GM18502 (cell line): ENCODE data around the gene NHSL1.

Experiments used
- ATAC-seq: cut with Tn5 transposase; IDR thresholded peaks from one replicate; pipeline ENCODE4 v1.9.1; 2021; ENCODE audit warnings: mild to moderate bottlenecking; ENCODE audit not compliant: unreplicated experiment, poor library complexity

NHSL1 gene

DNA sequence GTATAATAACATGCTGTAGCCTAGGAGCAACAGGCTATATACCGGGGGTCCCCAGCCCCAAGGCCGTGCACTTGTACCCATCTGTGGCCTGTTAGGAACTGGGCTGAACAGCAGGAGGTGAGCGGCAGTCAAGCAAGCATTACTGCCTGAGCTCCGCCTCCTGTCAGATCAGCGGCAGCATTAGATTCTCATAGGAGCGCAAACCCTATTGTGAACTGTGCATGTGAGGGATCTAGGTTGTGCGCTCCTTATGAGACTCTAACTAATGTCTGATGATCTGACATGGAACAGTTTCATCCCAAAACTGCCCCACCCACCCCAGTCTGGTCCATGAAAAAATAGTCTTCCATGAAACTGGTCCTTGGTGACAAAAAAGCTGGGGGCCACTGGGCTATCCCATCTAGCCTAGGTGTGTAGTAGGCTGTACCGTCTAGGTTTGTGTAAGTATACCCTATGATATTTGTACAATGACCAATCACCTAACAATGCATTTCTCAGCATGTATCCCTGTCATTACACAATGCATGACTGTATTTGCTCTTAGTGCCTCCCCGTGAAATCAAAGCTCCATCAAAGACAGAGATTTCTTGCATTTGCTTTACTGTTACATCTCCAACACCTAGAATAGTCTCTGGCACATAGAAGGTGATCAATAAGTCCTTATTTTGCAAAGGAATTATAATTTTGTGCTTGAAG lies 30.8 kb downstream of the NHSL1 start:
- no peak for ATAC-seq

DNA sequence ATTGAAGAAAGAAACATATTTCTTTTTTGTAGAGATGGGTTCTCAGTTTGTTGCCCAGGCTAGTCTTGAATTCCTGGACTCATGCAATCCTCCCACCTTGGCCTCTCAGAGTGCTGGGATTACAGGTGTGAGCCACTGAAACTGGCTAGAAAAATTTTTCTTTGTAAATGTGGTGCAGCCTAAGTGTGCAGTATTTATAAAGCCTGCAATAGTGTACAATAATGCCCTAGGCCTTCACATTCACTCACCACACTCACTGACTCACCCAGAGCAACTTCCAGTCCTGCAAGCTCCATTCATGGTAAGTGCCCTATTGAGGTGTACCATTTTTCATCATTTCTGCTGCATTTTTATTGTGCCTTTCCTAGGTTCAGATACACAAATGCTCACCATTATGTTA lies 31.4 kb downstream of the NHSL1 start:
- ATAC-seq = no peak

DNA sequence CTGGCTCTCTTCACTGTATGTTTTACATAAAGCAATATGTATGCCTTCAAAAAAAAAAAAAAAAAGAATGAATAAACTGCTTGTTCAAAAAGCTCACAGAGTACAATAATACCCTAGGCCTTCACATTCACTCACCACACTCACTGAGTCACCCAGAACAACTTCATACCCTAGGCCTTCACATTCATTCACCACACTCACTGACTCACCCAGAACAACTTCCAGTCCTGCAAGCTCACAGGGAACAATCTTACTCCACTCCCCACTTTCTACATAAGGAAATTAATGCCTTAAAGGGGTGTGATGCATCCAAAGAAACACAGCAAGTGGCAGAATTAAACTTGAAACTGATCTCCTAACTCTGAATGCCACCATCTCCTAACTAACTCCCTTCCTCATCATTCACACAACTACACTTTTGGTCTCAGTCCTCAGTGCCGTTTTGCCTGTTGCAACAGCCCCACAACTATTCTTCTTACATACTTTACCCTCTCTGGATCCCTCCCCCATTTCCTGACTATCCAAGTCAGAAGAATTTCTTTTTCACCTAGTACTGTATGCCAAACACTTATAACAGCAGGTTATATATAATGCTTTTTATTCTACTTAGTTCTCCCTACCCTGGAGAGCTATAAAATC lies 34.2 kb downstream of the NHSL1 start:
- ATAC-seq = no peak

DNA sequence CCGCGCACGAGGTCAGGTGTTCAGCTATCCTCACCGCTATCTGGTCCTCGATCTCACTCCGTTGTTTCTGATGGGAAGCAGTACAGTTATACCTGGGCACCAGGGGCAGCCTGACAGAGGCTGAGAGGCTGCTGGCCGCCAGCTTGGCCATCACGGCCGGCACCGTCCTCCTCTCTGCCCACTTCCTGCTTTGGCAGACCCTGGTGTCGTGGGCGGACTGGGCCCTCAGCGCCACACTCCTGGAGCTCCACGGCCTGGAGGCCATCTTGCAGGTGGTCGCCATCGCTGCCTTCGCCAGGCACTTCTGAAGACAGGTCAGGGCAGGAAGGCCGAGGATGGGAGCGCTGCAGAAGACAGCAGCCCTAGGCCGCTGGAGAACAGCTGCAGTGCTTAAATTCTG lies 35.2 kb downstream of the NHSL1 start:
- no peak for ATAC-seq

DNA sequence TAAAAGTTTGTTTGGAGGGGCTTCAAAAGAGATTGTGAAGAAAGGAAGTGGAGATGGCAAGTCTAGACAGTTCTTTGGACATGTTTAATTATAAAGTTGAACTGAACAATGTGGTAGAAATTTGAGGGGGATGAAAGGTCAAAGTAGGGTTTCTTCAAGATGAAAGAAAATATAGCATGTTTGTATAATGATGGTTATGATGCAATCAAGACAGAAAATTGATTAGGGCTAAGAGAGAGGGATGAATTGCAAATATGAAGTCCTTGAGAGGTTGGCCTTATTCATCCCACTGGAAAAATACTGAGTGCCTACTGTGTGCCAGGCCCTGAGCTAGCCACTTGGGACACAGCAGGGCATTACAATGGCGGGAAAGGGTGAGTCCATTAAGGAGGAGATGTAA lies 37.6 kb downstream of the NHSL1 start:
- no peak for ATAC-seq

DNA sequence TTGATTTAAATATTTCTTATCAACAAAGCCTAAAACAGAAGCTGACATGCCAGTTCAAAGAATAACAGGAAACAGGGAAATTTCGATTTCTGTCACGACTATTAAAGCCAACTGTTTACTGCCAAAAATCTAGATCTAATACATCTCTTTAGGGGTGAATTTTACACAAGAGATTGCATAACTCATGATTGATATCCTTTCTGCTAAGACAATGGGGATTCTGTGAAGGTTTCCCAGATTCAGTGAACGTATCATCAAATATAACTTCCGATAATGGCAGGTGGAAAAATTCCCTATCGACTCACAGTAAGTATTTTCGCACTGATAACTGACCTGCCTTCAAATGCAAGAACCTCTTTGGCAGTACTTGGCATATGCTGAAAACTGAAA lies 42.9 kb downstream of the NHSL1 start:
- no peak for ATAC-seq

DNA sequence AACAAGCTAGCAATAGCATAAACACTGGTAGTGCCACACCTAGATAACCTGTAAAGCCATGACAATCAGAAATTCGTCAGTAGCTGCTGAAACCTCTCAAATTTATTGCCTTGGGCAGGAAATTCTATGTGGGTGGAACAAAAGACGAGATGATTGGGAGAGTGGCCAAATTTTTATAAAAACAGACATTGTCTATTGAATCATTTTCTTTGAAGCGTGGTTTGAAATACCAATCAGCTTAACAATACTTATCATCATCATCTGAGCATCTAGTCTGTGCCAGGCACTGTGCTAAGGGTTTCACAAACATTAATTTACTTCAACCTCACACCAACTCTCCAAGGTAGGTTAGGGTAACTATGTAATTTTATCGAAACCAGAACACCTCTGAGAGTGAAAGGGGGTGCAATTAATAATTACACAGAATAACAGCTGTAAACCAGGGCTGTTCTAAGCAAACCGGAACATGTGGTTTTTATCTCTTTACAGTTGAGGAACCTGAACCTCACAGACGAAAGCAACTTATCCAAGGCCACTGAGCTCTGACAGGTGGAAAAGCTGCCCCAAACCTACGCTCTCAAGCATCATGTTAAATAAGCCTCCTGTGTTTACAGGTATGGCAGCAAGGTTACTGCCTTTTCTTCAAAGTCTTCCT lies 43.4 kb downstream of the NHSL1 start:
- peak; percentile 89 for ATAC-seq

DNA sequence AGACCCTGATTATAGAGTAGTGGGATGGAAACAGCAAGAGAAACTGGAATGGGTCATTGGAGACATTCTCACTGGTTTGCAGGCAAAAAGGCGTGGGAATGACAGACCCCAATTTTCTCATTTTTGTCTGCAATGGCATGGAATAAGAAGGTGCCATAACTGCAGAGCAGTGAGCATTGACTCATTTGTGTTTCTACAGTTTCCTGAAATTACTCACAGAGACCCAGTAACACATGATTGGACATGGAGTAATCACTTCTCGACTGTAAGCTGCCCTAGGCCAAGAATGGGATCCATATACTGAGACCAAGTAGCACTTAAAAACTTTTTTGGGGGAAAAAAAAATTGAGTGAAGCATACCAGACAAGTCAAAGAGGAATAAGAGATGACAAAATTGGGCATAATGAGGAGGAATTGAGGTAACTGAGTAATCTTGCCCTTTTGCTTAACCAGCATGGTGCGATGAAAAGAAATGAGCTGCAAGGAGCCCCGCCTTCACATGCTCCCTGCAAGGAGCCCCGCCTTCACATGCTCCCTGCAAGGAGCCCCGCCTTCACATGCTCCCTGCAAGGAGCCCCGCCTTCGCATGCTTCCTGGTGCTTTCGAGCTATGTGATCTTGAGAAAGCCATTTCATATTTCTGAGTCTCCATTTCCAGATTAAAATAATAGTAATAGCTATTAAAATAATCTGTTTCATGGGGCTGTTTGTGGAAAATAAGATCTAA lies 44.1 kb downstream of the NHSL1 start:
- ATAC-seq = peak; percentile 67

DNA sequence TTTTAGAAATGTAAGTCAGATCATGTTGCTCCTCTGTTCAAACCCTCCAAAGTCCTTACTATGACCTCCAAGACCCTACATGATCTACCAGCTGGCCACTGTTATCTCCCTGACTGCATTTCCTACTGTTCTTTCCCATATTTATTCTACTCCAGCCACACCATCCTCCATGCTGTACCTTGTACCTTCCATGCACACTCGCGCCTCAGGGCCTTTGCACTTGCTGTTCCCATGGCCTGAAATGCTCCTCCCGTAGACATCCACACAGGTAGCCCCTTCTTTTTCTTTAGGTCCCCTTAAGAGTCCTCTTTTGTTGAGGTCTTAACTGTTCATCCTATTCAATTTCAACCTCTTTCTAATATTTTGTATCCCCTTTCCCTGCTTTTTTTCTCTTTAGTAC lies 48.3 kb downstream of the NHSL1 start:
- ATAC-seq = no peak

DNA sequence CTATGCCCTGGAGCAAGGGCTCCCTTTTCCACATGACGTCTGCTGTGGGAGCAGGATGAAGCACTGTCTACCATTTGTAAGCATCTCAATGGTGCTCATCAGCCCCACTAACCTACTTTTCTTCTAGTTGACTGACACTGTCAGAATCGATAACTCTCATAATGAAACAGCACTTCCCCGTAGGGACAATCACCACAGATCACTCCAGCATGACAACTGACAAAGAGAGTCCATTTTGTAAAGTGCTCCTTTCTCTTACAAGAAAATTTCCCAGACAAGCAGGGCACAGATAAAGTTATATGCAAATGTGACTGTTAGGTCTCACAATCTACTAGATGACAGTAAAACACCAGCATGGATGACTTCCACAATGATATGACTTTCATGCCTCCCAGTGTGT lies 48.8 kb downstream of the NHSL1 start:
- peak; percentile 70 for ATAC-seq

DNA sequence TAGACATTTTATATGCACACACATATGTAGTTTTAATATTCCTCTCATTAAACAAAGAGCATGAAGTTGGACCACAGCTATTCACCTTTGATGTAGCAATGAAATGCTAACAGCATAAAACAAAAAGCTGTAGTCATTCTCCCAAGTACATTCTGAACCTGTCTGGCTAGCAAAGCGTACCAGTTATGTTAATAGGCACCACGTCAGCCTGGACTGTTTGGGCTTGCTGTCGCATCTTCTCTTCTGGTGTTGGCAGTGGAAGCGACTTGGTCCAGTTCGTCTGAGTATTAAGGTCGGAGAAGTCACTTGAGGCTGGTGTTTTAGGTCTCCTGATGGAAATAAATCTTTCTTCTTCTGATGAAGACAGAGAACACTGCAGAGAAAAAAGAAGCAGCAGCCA lies 52.5 kb downstream of the NHSL1 start:
- no peak for ATAC-seq

DNA sequence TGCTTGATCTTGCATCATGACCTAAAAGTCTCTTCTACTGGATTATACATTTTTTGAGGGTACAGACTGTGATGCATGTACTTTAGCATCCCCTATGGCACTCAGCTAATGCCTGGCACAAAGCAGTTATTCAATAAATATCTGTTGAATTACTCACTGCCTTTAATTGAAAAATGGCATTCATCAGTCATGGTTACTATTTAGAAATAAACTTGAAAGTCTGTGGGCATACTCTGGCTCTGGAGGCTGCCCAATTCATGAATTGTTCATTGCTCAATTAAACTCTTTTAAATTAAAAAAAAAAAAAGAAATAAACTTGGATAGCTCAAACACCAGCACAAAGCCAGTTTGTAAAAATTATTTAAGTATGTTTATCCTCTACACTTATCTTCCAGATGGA lies 55.3 kb downstream of the NHSL1 start:
- ATAC-seq = no peak

DNA sequence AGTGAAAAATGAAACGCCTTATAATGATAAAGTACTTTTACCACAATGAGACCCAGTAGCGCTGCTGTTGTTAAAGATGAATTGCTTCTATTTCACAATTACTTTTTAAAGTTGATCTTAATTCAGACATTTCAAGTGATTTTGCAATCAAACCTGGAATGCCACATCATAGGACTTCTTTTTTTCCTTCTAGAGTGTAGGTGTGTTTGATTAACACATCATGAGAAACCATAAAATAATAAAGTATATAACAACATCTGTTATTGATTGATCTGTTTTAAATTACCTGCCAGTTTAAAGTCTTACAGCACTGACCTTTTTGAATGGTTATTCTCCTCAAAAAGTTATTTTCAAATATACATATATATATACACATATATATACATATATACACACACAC lies 56.6 kb downstream of the NHSL1 start:
- ATAC-seq = no peak

DNA sequence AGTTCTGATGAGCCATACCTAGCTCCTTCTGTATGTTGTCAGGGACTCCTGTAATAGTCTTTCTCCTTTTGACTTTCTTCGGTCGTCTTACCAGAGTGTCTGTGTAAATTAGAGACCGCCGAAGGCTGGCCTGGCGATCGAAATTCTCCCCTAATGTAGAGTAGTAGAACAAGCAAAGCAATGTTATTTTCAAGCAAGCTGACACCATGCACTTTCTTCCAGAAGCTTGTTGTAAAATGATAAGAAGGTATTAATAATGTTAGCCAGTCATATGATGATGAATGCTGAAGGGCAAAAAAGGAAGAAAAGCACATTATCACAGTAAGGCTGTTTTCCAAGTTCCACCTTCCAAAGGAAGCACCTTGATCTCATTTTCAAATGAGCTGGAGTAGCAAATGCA lies 57.3 kb downstream of the NHSL1 start:
- ATAC-seq = no peak

DNA sequence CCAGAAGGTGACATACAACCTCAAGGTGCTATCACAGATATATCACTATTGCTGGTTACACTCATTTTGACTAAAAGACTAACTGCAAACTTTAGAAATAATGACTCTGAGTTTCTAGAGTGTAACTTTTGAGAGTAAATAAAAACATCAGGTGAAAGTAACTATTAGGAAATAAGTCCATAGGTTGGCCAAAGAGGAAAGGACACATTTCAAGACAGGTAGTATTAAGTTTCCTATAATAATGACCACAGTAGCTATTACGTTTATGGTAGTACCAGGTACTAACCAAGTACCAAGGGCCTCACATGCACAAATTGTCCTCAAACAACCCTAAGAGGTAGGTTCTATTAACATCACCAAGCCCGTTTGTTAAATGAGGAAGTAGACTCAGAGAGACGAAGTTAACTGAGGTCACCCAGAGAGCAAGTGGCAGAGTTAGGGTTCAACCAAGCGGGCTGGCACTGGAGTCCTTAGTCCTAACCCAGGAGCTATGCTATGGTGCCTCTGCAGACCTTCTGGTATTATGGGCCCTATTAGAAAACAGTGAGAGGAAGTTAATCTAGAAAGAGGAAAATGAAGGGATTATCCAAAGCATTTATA lies 58.4 kb downstream of the NHSL1 start:
- ATAC-seq = no peak

DNA sequence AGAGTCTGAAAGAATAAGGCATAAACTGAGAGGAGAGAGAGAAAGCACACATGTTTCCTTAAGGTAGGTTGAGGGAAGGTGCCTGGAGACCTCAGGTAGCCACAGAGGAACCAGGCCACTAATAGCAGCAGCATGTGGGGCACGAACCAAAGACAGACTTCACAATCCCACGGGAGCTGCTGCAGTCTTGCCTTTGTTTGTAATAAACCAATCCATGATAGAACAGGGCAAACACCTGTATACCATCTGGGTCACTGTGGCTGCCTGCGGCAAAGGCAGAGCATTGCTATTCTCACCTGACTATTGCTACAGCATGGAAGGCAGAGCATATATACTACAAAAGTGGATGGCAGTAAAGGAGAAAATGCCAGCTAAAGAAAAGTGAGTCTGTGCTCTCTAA lies 59.0 kb downstream of the NHSL1 start:
- ATAC-seq = no peak

DNA sequence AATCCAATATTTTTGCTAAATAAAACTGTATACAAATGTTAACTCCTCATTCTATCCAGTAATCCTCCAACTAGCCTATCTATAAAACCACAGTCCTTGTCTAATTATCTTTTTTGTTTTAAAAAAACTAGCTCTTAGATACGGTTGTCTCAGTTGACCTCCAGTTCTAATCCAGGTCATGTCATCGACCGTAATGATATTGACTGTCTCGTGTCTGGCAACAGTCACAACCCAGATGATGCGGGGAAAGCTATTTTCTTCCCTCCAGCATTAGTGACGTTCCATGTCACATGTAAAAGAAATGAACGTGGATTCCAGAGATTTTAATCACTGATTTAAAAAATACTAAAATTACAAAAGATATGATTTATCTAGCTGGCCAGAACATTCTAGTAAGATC lies 59.7 kb downstream of the NHSL1 start:
- ATAC-seq = no peak

DNA sequence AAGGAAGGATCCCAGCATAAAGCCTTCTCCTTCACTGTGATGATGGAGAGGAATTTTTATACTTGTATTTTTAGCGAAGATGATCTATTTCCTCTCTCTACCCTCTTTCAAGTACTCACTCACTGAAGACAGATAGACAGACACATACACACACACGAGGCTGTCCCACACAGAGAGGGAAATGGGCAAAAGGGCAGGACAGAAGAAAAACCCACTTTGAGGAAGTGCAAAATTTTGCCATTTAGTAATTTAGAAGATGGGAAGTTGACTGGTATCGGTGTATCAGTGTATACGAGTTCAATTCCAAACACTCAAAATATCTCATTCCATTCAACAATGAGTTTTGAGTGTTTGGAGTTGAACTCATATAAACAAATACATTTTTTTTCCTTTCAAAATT lies 64.4 kb downstream of the NHSL1 start:
- no peak for ATAC-seq

DNA sequence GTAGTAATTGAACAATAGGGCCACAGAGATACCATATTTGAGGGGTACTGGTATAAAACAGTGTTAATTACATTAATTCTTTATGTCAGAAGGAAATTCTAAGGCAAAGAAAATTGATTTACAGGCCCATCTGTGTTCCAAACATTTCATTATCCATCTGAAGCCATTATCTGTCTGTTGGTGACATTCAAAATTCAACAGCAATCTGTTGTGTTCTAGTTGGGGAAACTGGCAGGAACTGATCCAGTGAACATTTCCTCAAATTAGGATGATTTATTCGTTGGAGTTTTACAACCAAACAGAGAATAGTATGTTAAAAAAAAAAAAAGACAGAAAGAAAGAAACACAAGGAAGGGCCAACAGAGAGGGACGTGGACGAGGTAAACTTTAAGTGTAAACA lies 65.2 kb downstream of the NHSL1 start:
- ATAC-seq = no peak

DNA sequence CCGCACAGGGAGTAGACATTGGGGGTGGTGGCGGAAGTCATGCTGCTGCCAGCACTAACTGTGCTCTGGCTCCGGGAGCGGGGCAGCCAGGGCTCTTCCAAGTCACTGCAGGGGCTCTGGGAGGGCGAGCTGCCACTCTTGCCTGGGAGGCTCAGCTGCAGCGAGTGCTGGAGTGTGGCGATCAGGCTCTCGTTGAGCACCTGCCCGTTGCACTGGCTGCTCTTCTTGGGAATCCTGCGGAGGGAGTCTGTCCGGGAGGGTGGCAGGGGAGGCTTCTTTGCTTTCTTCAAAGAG lies 67.3 kb downstream of the NHSL1 start:
- no peak for ATAC-seq
